Fibroblast of pulmonary artery (primary cell): Measurements from ENCODE around the gene BCDIN3D.

Source experiments
- DNase-seq: peaks from one replicate; pipeline ENCODE4 v3.0.0-alpha.2; 2010; ENCODE audit warnings: low read depth
- H3K4me3 ChIP-seq: replicated peaks from 2 replicates; pipeline ENCODE4 v1.5.1; 2011; ENCODE audit warnings: low read depth, mild to moderate bottlenecking, control low read depth, low read length, moderate library complexity
- CTCF ChIP-seq: IDR thresholded peaks from 2 replicates; pipeline ENCODE4 v1.5.1; 2011; ENCODE audit warnings: mild to moderate bottlenecking, control low read depth, low read length, inconsistent platforms; ENCODE audit errors: missing control alignments

BCDIN3D gene

GRCh38 chr12:49824416-49824815 lies 18.5 kb downstream of the BCDIN3D start:
- no peak overlapping the region for H3K4me3 ChIP-seq
- no peak for TF ChIP-seq CTCF
- DNase-seq = no peak

- no peak overlapping the region for H3K4me3 ChIP-seq
- no peak for TF ChIP-seq CTCF
- DNase-seq = no peak
Measured at GRCh38 chr12:49823951-49824350, 19.0 kb downstream of the BCDIN3D start.

GRCh38 chr12:49823350-49823749 lies 19.6 kb downstream of the BCDIN3D start:
- no peak for DNase-seq
- no peak for TF ChIP-seq CTCF
- no peak overlapping the region for H3K4me3 ChIP-seq

- H3K4me3 ChIP-seq = no peak overlapping the region
- no peak for TF ChIP-seq CTCF
- no peak for DNase-seq
Measured at GRCh38 chr12:49821373-49822287, 21.3 kb downstream of the BCDIN3D start.

- TF ChIP-seq CTCF = no peak
- DNase-seq = no peak
- H3K4me3 ChIP-seq = no peak overlapping the region
Measured at GRCh38 chr12:49819786-49820185, 23.1 kb downstream of the BCDIN3D start.

- no peak for TF ChIP-seq CTCF
- no peak overlapping the region for H3K4me3 ChIP-seq
- no peak for DNase-seq
Measured at GRCh38 chr12:49818241-49818895, 24.5 kb downstream of the BCDIN3D start.

- TF ChIP-seq CTCF = no peak
- no peak for DNase-seq
- no peak overlapping the region for H3K4me3 ChIP-seq
Measured at GRCh38 chr12:49813131-49813530, 29.8 kb downstream of the BCDIN3D start.
